Neuronal stem cell (in vitro differentiated cells): ENCODE measurements around the gene SLC27A5.
A peak's percentile ranks its signal among the peaks of the same experiment; 100 is the strongest.

Experiments used
- DNase-seq: peaks from one replicate; pipeline ENCODE4 v3.0.0-alpha.2; 2013; ENCODE audit warnings: low spot score
- H2AFZ ChIP-seq: one replicate; pipeline ENCODE4 v1.6.1; 2013; ENCODE audit warnings: mild to moderate bottlenecking, low read length, inconsistent platforms
- H2AK5ac ChIP-seq: 2 replicates; pipeline ENCODE4 v1.6.1; 2013; ENCODE audit warnings: low read depth, mild to moderate bottlenecking, inconsistent platforms, low read length, moderate library complexity, mixed read lengths
- H2BK120ac ChIP-seq: 2 replicates; pipeline ENCODE4 v1.6.1; 2013; ENCODE audit warnings: low read depth, mild to moderate bottlenecking, inconsistent platforms, low read length, moderate library complexity, mixed read lengths
- H2BK12ac ChIP-seq: one replicate; pipeline ENCODE4 v1.6.1; 2013; ENCODE audit warnings: low read length, inconsistent platforms
- H2BK15ac ChIP-seq: 2 replicates; pipeline ENCODE4 v1.6.1; 2013; ENCODE audit warnings: mild to moderate bottlenecking, low read length, inconsistent platforms, mixed read lengths
- H2BK5ac ChIP-seq: one replicate; pipeline ENCODE4 v1.6.1; 2013; ENCODE audit warnings: inconsistent platforms, mild to moderate bottlenecking, low read length, moderate library complexity
- H3K14ac ChIP-seq: one replicate; pipeline ENCODE4 v1.6.1; 2013; ENCODE audit warnings: low read length, inconsistent platforms
- H3K18ac ChIP-seq: 2 replicates; pipeline ENCODE4 v1.6.1; 2013; ENCODE audit warnings: low read length, inconsistent platforms
- H3K23ac ChIP-seq: 2 replicates; pipeline ENCODE4 v1.6.1; 2013; ENCODE audit warnings: low read depth, mild to moderate bottlenecking, mixed read lengths, low read length, inconsistent platforms; ENCODE audit not compliant: poor library complexity
- H3K27ac ChIP-seq: replicated peaks from 3 replicates; pipeline ENCODE4 v1.5.1; 2013; ENCODE audit warnings: low read length, inconsistent platforms
- H3K27me3 ChIP-seq, 3 experiments: 2 replicates each; pipeline ENCODE4 v1.6.1; 2013; ENCODE audit warnings: low read length in 3 of 3, mild to moderate bottlenecking in 2 of 3, inconsistent platforms in 1 of 3, low read depth in 1 of 3, mixed read lengths in 1 of 3, moderate library complexity in 1 of 3; ENCODE audit not compliant: control insufficient read depth in 3 of 3, insufficient read depth in 3 of 3
- H3K36me3 ChIP-seq, 2 donors: replicated peaks in 1 of 2; 2 replicates each; pipeline ENCODE4 v1.6.1; 2013; ENCODE audit warnings: low read length in 2 of 2; ENCODE audit not compliant: control insufficient read depth in 2 of 2, insufficient read depth in 2 of 2
- H3K4ac ChIP-seq: 2 replicates; pipeline ENCODE4 v1.6.1; 2013; ENCODE audit warnings: inconsistent platforms, mild to moderate bottlenecking, low read length, moderate library complexity
- H3K4me1 ChIP-seq, 2 donors: 1 replicate in 1 of 2; 2 replicates in 1 of 2; pipeline ENCODE4 v1.6.1; 2013; ENCODE audit warnings: low read length in 2 of 2, low read depth in 1 of 2; ENCODE audit not compliant: control insufficient read depth in 2 of 2, insufficient read depth in 1 of 2
- H3K4me2 ChIP-seq: one replicate; pipeline ENCODE4 v1.6.1; 2013; ENCODE audit warnings: mild to moderate bottlenecking, low read length, inconsistent platforms; ENCODE audit not compliant: insufficient read depth, poor library complexity, severe bottlenecking
- H3K4me3 ChIP-seq, 2 donors: 2 replicates each; pipeline ENCODE4 v1.5.1; 2013; ENCODE audit warnings: low read length in 2 of 2, mild to moderate bottlenecking in 2 of 2, inconsistent platforms in 1 of 2, moderate library complexity in 1 of 2
- H3K79me1 ChIP-seq: one replicate; pipeline ENCODE4 v1.6.1; 2013; ENCODE audit warnings: low read depth, mild to moderate bottlenecking, inconsistent platforms, low read length, moderate library complexity
- H3K9ac ChIP-seq: one replicate; pipeline ENCODE4 v1.6.1; 2013; ENCODE audit warnings: mild to moderate bottlenecking, low read depth, low read length, inconsistent platforms; ENCODE audit not compliant: poor library complexity
- H3K9me3 ChIP-seq, 2 donors: replicated peaks in 1 of 2; 2 replicates each; pipeline versions ENCODE3 to v1.6.1; 2013; ENCODE audit warnings: low read length in 2 of 2, mild to moderate bottlenecking in 2 of 2, inconsistent platforms in 1 of 2, low read depth in 1 of 2, mixed read lengths in 1 of 2, moderate library complexity in 1 of 2; ENCODE audit not compliant: control insufficient read depth in 2 of 2, insufficient read depth in 1 of 2
- H4K8ac ChIP-seq: one replicate; pipeline ENCODE4 v1.6.1; 2013; ENCODE audit warnings: low read depth, mild to moderate bottlenecking, inconsistent platforms, low read length, moderate library complexity
- H4K91ac ChIP-seq: one replicate; pipeline ENCODE4 v1.6.1; 2013; ENCODE audit warnings: low read length, low read depth, mild to moderate bottlenecking, inconsistent platforms; ENCODE audit not compliant: poor library complexity
- WGBS, 2 donors: extraction: QIAGEN DNeasy Blood & Tissue Kit; methylation state at CpG; one replicate each; pipeline ENCODE4 v1.1.7; 2013; ENCODE audit warnings: missing lambda C conversion rate in 2 of 2, mixed read lengths in 1 of 2; ENCODE audit not compliant: insufficient read length in 2 of 2, insufficient replicate concordance in 1 of 2; ENCODE audit errors: extremely low coverage in 2 of 2; 5-methylcytosine and 5-hydroxymethylcytosine counted together

Gene SLC27A5

GRCh38 chr19:58475714-58476497 is 35.9 kb downstream of the SLC27A5 start, which contains the start of gene ZNF446:
Gene ZNF446 (plus strand): TSS chr19:58476352. CDS start chr19:58477219, 867 bp downstream.
- peak within 1 kb of the TSS; percentile 68 for H3K23ac ChIP-seq
- H2AFZ ChIP-seq: peak within 1 kb of the TSS; percentile 90
- H3K36me3 ChIP-seq: peaks cover 14 to 59% of the 10 kb centered on the region in 2 donors
- peak within 1 kb of the TSS; percentile 46 for H3K4ac ChIP-seq
- H4K8ac ChIP-seq: no peak within 1 kb of the TSS
- no peak within 1 kb of the TSS for H2BK120ac ChIP-seq
- H2AK5ac ChIP-seq: peak within 1 kb of the TSS; percentile 23
- no peaks in the 10 kb centered on the region for H3K79me1 ChIP-seq
- peak; percentile 95 for DNase-seq
- WGBS, 2 donors: no CpG with 5 or more reads among the region's 64 CpGs
- no peak within 1 kb of the TSS for H4K91ac ChIP-seq
- peaks cover 6 to 15% of the 10 kb centered on the region in 2 donors for H3K4me1 ChIP-seq
- peak within 1 kb of the TSS; percentile 86 for H3K18ac ChIP-seq
- H2BK5ac ChIP-seq: peak within 1 kb of the TSS; percentile 62
- H3K4me2 ChIP-seq: peak within 1 kb of the TSS; percentile 92
- peak within 1 kb of the TSS; percentile 25 for H3K14ac ChIP-seq
- peak within 1 kb of the TSS; percentile 72 to 87 for H3K4me3 ChIP-seq
- no peaks in the 10 kb centered on the region for H3K27me3 ChIP-seq
- H2BK15ac ChIP-seq: peak within 1 kb of the TSS; percentile 14
- peak within 1 kb of the TSS; percentile 96 for H3K9ac ChIP-seq
- H3K27ac ChIP-seq: peak within 1 kb of the TSS; percentile 89
- peak within 1 kb of the TSS; percentile 76 for H2BK12ac ChIP-seq
- no peaks in the 10 kb centered on the region for H3K9me3 ChIP-seq

GRCh38 chr19:58474997-58475713 is 36.6 kb downstream of the SLC27A5 start:
- peak overlapping the region; percentile 92 for H3K4me2 ChIP-seq

DNA sequence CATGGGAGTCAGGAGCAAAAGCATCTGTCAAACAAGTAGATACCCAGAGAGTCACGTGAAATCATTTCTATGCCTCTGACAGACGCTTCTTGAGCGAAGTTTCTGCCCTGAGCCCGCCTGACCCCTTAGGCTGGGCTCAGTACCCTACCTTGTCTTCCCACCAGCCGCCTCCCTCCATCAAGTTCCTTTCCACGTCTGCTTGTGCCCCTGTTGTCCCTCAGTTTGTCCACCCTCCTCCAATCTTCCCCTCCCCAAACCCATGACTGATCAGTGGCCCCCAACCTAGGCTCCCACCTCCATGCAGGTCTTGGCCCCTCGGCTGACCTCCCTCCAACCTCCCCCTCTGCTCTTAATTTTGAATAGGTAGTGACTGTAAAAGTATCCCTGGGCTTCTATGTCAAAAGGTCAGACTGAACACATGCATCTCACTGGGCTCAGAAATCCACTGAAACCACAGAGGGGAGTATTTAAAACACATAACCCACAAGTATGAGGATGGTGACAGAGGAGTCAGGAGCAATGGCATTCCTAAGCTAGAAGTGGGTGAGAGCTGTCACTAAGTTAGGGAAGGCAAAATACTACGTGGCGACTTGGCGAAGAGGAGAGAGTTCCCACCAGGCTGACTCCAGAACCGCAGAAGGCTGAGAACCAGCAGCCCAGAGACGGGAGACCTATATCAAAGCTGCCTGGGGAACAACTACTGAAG is 37.3 kb downstream of the SLC27A5 start:
- Histone ChIP-seq H3K27me3 (no peaks in the 10 kb centered on the region), H3K36me3 (peaks cover 14 to 60% of the 10 kb centered on the region in 2 donors), H3K9ac (no peak overlapping the region), H3K4me2 (no peak overlapping the region), H2AFZ (no peak overlapping the region), H4K8ac (no peak overlapping the region), H3K4me3 (no peak overlapping the region), H4K91ac (no peak overlapping the region), H2BK5ac (no peak overlapping the region), H2AK5ac (no peak overlapping the region), H3K27ac (no peak overlapping the region), H3K9me3 (no peaks in the 10 kb centered on the region), H3K18ac (no peak overlapping the region), H3K23ac (no peak overlapping the region), H3K4me1 (peaks cover 6 to 15% of the 10 kb centered on the region in 2 donors), H3K14ac (no peak overlapping the region), H3K4ac (no peak overlapping the region), H2BK12ac (no peak overlapping the region), H2BK120ac (no peak overlapping the region), H2BK15ac (no peak overlapping the region), H3K79me1 (no peaks in the 10 kb centered on the region)
- no peak for DNase-seq
- no CpG with 5 or more reads among the region's 12 CpGs for WGBS, 2 donors

More at GRCh38 chr19:58474997-58475713, 36.6 kb downstream of the SLC27A5 start:
- Histone ChIP-seq H3K14ac (peak overlapping the region; percentile 25), H2AK5ac (no peak overlapping the region), H4K91ac (no peak overlapping the region), H3K9ac (peak overlapping the region; percentile 79), H3K18ac (no peak overlapping the region), H2BK5ac (peak overlapping the region; percentile 26), H3K36me3 (peaks cover 10 to 59% of the 10 kb centered on the region in 2 donors), H3K79me1 (no peaks in the 10 kb centered on the region), H3K4me1 (peaks cover 6 to 15% of the 10 kb centered on the region in 2 donors), H4K8ac (no peak overlapping the region), H3K9me3 (no peaks in the 10 kb centered on the region), H3K27me3 (no peaks in the 10 kb centered on the region), H3K23ac (peak overlapping the region; percentile 21), H2AFZ (peak overlapping the region; percentile 90), H2BK120ac (no peak overlapping the region), H3K4me3 (peak overlapping the region; percentile 72 to 87), H3K4ac (no peak overlapping the region), H3K27ac (peak overlapping the region; percentile 89), H2BK12ac (no peak overlapping the region), H2BK15ac (no peak overlapping the region)
- DNase-seq: no peak
- no CpG with 5 or more reads among the region's 27 CpGs for WGBS, 2 donors
